ENCODE results near the gene TRMO.
A peak's percentile ranks its signal among the peaks of the same experiment; 100 is the strongest.

The TRMO gene

GRCh38 chr9:97938081-97938644 is 15.9 kb upstream of the TRMO start, which contains the start of gene HEMGN:
Gene HEMGN, minus strand, starts transcription at chr9:97938172. Its CDS starts 36 bp downstream, at chr9:97938136.
- DNase-seq (ENCODE audit: low spot score), result peak; percentile 82

DNA sequence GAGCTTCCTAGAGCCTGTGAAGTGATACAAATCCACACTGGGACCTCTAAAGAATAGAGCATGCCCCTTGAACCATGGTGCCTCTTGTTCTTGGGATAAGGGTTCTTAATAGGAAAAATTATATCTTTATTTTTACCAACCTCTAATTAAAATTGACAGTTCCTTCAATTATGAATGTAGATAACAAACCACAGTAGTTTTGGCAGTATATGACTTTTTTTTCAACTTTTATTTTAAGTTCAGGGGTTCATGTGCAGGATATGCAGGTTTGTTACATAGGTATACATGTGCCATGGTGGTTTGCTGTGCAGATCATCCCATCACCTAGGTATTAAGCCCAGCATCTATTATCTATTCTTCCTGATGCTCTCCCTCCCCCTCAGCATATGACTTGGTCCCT is 14.7 kb upstream of the TRMO start:
- DNase-seq (ENCODE audit: low spot score), result peak; percentile 47

- DNase-seq (ENCODE audit: low spot score), result peak; percentile 48
These were observed 13.0 kb upstream of the TRMO start for GRCh38 chr9:97935276-97935675.

DNA sequence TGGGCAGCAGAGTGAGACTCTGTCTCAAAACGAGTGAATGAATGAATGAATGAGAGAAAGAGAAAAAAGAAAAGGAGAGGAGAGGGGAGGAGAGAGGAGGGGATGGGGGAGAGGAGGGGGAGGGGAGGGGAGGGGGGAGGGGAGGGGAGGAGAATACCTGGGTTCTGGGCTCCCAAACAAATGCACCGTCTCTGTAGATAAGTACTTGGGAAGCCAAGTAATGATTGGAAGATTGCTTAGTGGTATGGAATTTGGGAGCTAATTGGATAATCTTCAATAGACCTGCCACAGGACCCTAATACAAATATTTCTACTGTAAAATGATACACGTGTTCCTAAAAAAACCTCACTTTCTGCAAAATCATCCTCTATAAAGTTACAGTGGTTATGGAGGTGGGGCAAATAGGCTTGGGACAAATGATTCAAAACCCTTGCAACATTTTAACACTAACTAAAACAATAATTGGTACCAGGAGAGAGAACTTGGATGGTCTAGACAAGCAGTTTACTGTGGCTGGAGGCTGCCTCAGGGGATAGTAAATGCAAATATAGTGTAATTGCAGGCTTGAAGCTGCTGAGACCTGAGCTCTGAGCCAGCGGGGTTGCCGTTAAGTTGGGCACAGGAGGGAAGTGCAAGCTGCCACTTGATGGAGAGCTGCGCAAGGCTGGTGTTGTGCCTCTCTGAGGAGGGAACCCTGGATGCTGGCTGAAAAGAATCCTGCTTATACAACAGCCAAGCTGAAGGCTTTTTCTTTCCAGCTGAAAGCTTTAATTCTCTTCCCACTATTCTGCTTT is 12.2 kb upstream of the TRMO start:
- DNase-seq (ENCODE audit: low spot score), result peak; percentile 65

DNA sequence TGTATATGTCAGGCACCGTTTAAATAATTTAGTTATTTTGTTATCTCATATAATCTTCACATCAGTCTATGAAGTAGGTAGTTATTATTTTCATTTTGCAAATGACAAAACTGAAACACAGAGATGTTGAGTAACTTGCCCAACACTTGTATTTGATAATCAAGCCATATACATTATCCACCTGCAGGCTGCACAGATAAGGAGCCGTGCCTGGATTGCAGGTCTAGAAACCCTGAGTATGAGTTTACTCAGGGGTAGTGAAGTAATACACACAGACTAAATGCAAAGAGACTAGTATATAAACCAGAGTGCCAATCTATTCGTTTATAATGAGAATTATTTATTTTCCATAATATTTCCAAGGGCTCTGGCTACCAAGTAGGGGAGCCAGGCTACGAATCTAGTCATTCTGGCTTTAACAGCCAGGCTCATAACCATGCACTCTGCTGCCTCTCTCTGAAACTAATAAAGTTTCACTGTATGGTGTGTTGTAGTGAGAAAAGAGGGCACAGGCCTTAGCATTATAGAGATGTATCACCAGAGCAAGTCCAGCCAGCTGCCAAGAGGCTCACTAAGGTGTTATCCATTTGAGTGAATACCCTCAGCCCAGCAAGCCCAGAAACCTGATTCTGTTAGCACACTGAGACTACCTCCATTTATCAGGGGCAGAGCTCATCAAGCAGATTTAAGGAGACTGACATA is 11.1 kb upstream of the TRMO start:
- peak; percentile 59 for DNase-seq (ENCODE audit: low spot score)

- peak; percentile 21 for DNase-seq (ENCODE audit: low spot score)
These were observed 8.7 kb upstream of the TRMO start for GRCh38 chr9:97930972-97931371.

DNA sequence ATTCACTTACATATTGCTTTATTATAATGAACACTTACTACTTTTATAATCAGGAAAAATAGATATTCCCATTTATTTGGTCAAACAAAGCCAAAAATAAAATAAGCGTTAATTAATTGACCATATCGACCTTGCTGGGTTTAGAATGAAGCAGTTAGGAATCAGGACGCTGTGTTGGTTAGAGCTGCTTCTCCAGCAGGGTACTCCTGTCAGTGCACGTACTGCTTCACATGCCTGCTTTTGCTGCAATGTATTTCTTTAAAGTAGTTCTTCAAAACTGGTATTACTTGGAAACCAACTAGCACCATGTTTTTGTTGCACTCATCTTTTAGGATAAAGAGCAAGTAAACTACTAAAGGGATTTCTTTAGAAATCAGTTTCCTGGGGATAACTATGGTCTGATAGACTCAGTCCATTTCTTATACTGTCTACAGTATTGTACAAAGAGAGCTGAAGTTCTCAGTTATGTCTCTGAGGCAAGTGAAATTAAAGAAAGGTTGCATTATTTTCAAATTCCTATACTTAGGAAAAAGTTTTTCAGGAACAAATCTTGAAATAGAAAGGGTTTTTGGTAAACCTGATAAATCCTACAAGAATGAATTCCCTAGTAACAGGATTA is 6.8 kb upstream of the TRMO start:
- DNase-seq (ENCODE audit: low spot score), result peak; percentile 52

DNA sequence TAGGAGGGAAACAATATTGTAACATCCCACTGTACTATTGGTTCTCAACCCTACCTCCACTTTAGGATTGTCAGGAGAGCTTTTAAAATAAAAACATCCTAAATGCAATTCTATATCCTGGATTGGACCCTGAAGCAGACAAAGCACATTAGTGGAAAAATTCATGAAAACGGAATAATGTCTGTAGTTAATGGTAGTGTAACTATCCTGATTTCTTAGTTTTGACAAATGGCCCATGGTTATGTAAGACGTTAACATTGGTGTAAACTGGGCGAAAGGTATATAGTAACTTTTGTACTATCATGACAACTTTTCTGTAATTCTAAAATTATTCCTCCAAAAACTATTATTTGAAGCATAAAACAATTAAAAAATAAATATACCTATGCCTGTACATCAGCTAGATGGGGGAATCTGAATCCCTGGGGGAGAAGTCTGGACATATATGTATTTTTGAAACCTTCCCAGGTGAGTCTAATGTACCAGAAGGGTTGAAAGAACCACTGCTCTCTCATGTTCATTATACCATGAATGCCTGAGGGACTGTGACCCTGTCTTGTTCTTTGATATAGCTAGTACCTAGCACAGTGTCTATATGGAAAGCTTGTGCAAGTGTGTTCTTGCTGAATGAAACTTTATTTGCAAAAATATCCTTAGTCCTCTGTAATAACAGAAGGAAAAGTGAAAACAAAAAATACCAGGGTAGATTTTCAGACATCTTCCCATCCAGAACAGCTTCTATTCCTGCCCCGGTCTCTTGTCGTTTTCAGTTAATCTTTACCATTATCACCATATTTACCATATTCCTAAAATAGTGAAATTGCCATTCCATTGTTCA is 3.4 kb upstream of the TRMO start:
- peak; percentile 17 for DNase-seq (ENCODE audit: low spot score)

DNA sequence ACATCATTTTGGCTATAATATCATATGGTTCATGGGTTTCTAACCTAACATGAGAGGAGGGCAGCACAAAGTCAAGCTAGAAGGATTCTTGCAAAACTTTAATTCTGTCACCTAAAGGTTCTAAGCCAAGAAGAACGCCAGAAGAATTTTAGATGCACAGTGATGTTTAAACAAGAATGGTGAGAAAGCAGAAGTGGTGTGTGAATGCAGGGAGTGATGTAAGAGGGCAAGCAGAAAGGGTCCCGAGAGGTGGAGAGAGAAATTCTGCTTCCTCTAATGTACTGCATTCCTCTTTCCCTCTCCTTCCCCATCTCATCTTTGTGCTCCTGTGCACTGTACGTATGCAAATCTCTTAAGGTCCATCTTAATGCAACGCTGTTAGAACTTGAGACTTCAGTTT is 2.1 kb upstream of the TRMO start:
- no peak for DNase-seq (ENCODE audit: low spot score)

- peak; percentile 93 for DNase-seq (ENCODE audit: low spot score)
These were observed 1.3 kb upstream of the TRMO start for GRCh38 chr9:97923529-97924108.

DNA sequence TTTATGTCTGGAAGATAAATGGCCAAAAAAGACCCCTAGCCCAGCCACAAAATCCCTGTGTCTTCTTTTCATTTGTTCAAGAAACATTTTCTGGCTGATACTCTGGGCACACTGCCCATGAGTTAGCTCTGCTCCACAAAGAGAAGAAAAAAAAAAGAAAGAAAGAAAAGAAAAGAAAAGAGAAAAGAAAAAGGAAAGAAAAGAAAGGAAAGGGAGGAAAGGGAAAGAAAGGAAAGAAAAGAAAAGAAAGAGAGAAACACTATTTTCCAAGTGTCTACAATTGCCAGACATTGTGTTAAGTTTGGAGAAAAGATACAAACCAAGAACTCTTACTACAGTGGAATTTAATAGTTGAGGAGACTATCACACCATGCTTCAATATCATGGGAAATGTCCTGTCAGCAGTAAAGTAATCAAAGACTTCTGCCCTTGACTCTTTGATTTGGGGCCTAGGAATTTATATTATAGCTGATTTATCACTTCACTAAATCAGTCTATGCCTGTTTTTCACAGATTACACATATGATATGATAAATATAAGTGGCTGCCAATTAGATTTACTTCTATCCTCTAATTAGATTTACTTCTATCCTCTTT is 3.0 kb downstream of the TRMO start:
- DNase-seq (ENCODE audit: low spot score), result peak; percentile 22

DNA sequence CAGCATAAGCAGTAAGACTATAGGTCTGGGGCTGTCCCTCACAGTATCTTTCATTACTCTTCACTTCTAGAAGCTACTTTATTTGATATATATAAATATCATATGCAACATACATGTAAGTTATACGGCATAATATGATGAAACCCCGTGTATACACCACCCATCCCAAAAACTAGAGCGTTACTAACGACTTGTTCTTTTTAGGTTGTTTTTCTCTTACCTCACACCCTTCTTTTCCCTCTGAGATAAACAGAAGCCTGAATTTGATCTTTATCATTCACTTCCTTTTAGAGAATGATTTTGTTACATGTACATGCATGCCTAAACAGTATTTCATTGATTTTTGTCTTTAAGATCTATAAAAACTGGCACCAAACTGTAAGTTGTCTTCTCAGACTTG is 3.7 kb downstream of the TRMO start:
- DNase-seq (ENCODE audit: low spot score), result peak; percentile 32

GRCh38 chr9:97911970-97912369 is 10.3 kb downstream of the TRMO start:
- DNase-seq (ENCODE audit: low spot score), result no peak

DNA sequence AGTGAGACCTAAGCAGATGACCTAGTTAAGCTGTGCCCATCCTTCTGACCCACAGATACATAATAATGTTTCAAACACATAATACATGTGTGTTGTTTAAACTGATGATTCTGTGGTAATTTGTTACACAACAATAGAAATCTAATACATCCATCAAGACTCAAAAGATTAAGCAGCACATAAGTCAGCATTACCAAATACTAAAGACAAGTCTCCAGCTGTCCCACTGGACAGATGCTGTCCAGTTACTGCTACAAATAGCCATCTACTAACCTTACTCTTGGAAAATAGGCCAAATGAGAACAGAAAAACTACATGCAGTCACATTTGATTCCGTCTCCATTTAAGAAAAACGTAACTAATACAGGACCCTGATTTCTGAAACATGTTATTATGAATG is 10.8 kb downstream of the TRMO start:
- DNase-seq (ENCODE audit: low spot score), result no peak

GRCh38 chr9:97910357-97910756 is 11.9 kb downstream of the TRMO start:
- no peak for DNase-seq (ENCODE audit: low spot score)

GRCh38 chr9:97908705-97909104 is 13.6 kb downstream of the TRMO start:
- no peak for DNase-seq (ENCODE audit: low spot score)

DNA sequence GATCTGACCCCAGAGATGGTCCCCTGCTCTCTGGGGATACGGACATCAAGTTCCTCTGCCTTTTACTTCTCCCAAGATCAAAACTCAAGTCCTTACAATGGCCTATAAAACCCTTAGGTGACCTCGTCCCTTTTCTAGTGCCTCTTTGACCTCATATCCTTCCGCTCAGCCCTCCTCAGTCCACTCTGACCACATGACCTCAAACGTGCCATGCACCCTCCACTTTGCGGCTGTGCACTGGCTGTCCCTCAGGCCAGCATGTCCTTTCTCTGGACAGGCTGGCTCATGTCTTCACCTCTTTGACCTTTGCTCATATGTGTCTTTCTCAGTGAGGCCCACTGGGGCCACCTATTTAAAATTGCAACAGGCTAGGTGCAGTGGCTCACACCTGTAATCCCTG is 14.7 kb downstream of the TRMO start:
- no peak for DNase-seq (ENCODE audit: low spot score)

DNA sequence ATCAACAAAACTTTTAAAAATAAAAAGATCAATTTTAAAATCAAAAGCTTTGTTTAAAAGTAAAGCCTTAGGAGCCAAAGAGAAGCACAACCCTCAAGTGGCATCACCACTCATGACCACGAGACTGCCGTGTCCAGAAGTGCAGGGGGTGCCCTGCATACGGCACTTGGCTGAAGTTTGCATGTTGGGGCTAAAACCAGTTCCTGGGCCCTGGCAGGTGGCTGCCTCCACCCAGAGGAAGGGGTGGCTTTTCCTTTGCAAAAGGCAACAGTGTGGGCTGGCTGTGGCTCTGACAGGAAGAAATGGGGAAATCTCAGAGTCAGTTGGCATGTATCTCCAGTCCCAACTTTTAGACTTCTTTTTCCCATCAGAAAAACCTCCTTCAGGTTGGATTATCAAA is 15.3 kb downstream of the TRMO start:
- no peak for DNase-seq (ENCODE audit: low spot score)

GRCh38 chr9:97906236-97906831 is 16.0 kb downstream of the TRMO start:
- no peak for DNase-seq (ENCODE audit: low spot score)

DNA sequence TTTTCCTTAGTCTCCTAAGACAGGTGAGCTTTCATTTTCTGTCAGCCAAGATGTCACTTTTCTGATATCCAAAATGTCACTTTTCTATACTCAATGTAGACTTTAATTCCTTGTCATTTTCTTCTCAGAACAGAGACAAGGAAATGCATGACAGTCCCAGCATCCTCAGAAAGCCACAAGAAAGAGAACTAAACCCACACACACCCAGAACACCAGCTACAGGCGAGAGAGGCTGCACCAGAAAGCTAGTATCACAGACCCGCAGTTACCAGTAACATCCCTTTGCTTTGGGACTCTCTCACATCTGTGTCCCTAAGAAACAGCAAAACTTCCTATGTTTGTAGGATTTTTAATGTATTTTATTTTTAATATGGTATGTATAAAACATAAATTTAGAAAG is 17.1 kb downstream of the TRMO start:
- DNase-seq (ENCODE audit: low spot score), result no peak

DNA sequence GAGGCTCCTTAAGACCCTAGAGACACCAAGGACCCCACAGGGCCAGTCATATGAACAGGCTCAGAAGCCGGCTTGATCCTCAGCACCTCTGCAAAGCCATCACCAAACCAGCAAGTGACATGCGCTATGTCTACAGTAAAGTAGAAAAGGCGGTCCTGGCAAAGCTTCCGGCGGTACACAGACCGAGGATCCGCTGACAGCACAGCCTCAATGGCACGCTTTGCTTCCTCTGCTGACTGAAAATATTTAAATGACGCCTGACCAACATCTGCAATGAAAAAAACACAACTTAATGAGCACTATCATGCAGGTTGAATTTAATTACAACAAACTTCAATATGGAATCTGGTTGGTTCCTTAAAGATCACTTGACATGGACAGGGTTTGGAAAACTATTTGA is 17.6 kb downstream of the TRMO start:
- no peak for DNase-seq (ENCODE audit: low spot score)

All from hematopoietic multipotent progenitor cell treated with erythropoietin and hydrocortisone succinate and interleukin-3 and kit ligand, for 17 days (in vitro differentiated cells).